Lung (tissue), 12 donors: ENCODE data around the gene KIAA1217. TPM values are rescaled to one million over a fixed set of nuclear protein-coding genes. Genes with fewer than 3 reads are reported as not detected.
A peak's percentile ranks its signal among the peaks of the same experiment; 100 is the strongest.

ENCODE experiments used
- ATAC-seq: fragments of 200-7000 bp; cut with Tn5 transposase; one replicate; pipeline ENCODE4 v1.9.1; 2020; ENCODE audit warnings: moderate number of reproducible peaks; ENCODE audit not compliant: insufficient read depth, low FRiP score
- DNase-seq, 3 donors: peaks; one replicate each; pipeline ENCODE4 v3.0.0-alpha.2; 2013 to 2017
- H3K27ac ChIP-seq, 2 donors: one replicate each; pipeline ENCODE4 v1.5.1; 2013; ENCODE audit warnings: mild to moderate bottlenecking in 2 of 2, moderate library complexity in 2 of 2, control low read depth in 1 of 2, inconsistent platforms in 1 of 2, low read depth in 1 of 2, low read length in 1 of 2
- H3K27me3 ChIP-seq, 3 donors: one replicate each; pipeline ENCODE4 v1.5.1; 2013; ENCODE audit warnings: low read length in 2 of 3; ENCODE audit not compliant: control insufficient read depth in 3 of 3, insufficient read depth in 3 of 3
- H3K36me3 ChIP-seq, 4 donors: one replicate each; pipeline ENCODE4 v1.5.1; 2013; ENCODE audit warnings: low read length in 4 of 4, mild to moderate bottlenecking in 1 of 4, moderate library complexity in 1 of 4; ENCODE audit not compliant: control insufficient read depth in 4 of 4, insufficient read depth in 4 of 4
- H3K4me1 ChIP-seq, 5 donors: one replicate each; pipeline ENCODE4 v1.5.1; 2013; ENCODE audit warnings: low read length in 5 of 5, mild to moderate bottlenecking in 2 of 5, moderate library complexity in 1 of 5; ENCODE audit not compliant: control insufficient read depth in 5 of 5, insufficient read depth in 5 of 5
- H3K4me3 ChIP-seq: one replicate; pipeline ENCODE4 v1.5.1; 2013; ENCODE audit warnings: mild to moderate bottlenecking, control low read depth, moderate library complexity
- H3K9ac ChIP-seq, 2 donors: one replicate each; pipeline ENCODE4 v1.5.1; 2013; ENCODE audit warnings: low read length in 2 of 2, control low read depth in 1 of 2; ENCODE audit not compliant: insufficient read depth in 1 of 2
- H3K9me3 ChIP-seq, 4 donors: one replicate each; pipeline ENCODE4 v1.5.1; 2013; ENCODE audit warnings: low read length in 3 of 4, mild to moderate bottlenecking in 1 of 4, moderate library complexity in 1 of 4; ENCODE audit not compliant: control insufficient read depth in 4 of 4, insufficient read depth in 3 of 4
- WGBS, 2 donors: extraction: QIAGEN DNeasy Blood & Tissue Kit; methylation state at CpG; one replicate each; pipeline ENCODE4 v1.1.7; 2013; 5-methylcytosine and 5-hydroxymethylcytosine counted together
- polyA plus RNA-seq, 2 donors: library from polyadenylated mRNA; stranded (reverse); fragments of 200-250 nt; gene quantifications; one replicate each; pipeline ENCODE4 v1.2.1, GENCODE V29; 2013
- total RNA-seq, 2 donors: library from RNA; depleted of rRNA in 1 of 2; stranded (reverse); fragments of >200 nt in 1 of 2; gene quantifications; one replicate each; pipeline ENCODE4 v1.2.1, GENCODE V29; 2014 to 2021
- TF ChIP-seq, protein P1 (sequence below): IDR thresholded peaks from 2 replicates; pipeline ENCODE4 v1.5.1; 2012; ENCODE audit warnings: mild to moderate bottlenecking; ENCODE audit errors: control extremely low read depth, extremely low read depth
- donor health status: control.
- donor health status: control.
- donor health status: Bipolar disorder and iron deficiency.
- donor health status: healthy.
- donor health status: DM: yes; HTN: yes; CAD: no.

KIAA1217 gene
- total and polyA plus RNA-seq, 4 donors, result 5.5 to 58.6 (median 24.1) TPM

DNA sequence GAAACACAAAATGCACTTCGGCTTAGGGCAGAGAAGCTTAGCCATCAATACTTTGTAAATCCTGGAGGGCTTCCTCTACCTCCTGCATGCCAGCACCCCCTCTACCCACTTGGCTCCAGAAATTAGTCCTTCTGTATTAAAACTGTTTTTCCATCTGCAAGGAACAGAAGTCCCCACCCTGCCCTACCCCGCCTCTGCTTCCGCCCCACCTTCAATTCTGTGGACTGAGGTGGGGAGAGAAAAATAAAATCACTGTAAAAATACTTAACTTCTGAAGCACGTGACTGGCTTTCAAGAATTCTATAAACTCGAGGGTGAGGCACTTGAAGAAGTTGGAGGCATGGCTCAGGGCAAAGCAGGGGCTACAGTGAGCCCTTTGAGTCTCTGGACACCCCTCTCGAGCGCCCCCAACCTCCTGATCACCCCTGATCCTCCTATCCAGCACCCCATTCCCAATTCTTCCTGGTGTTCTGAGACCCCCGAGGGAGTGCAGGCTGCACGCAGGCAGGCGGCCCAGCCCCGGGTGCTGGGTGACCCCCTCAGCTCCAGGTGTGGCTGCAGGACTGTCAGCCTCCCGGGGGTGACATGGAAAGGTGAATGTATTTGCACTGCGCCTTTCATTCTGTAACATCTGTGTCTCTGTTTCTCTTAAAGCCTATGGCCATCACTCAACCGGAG is 7.3 kb upstream of the KIAA1217 start:
- H3K4me1 ChIP-seq, result peaks cover 0 to 7% (median 1%) of the 10 kb centered on the region in 5 donors
- no peak overlapping the region for H3K4me3 ChIP-seq
- DNase-seq (peak in 1 of 3 donors; percentile 32), ATAC-seq (no peak)
- no peaks in the 10 kb centered on the region for H3K9me3 ChIP-seq
- WGBS, 2 donors, result 65 to 76% methylated on average over 14 of the region's 14 CpGs
- H3K27ac ChIP-seq, result no peak overlapping the region
- no peaks in the 10 kb centered on the region for H3K27me3 ChIP-seq
- H3K9ac ChIP-seq, result no peak overlapping the region
- no peaks in the 10 kb centered on the region for H3K36me3 ChIP-seq
- TF ChIP-seq, protein P1, sequence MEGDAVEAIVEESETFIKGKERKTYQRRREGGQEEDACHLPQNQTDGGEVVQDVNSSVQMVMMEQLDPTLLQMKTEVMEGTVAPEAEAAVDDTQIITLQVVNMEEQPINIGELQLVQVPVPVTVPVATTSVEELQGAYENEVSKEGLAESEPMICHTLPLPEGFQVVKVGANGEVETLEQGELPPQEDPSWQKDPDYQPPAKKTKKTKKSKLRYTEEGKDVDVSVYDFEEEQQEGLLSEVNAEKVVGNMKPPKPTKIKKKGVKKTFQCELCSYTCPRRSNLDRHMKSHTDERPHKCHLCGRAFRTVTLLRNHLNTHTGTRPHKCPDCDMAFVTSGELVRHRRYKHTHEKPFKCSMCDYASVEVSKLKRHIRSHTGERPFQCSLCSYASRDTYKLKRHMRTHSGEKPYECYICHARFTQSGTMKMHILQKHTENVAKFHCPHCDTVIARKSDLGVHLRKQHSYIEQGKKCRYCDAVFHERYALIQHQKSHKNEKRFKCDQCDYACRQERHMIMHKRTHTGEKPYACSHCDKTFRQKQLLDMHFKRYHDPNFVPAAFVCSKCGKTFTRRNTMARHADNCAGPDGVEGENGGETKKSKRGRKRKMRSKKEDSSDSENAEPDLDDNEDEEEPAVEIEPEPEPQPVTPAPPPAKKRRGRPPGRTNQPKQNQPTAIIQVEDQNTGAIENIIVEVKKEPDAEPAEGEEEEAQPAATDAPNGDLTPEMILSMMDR, result no peak

DNA sequence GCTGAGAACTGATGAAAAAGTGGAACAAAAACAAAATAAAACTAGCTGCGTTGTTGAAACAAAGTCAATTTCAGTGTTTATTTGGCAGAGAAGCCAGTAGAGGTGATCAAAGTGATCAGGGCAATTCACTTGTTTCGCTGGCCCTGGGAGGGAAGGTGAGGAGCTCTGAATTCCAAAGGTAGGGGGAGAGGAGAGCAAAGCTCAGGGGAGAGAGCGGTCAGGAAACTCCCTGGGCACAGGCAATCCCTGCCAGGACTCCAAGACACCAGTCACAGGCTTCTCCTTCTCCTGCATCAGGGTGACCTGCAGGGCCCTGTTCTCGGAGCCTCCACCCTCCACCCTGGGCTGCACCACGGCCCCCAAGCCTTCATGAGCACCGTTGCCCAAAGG is 6.8 kb upstream of the KIAA1217 start:
- Histone ChIP-seq H3K36me3 (no peaks in the 10 kb centered on the region), H3K4me3 (no peak overlapping the region), H3K27ac (no peak overlapping the region), H3K4me1 (peaks cover 0 to 7% (median 1%) of the 10 kb centered on the region in 5 donors), H3K9ac (no peak overlapping the region), H3K27me3 (no peaks in the 10 kb centered on the region), H3K9me3 (no peaks in the 10 kb centered on the region)
- ATAC-seq (no peak), DNase-seq (peak in 2 of 3 donors; percentile 24 to 25)
- TF ChIP-seq, protein P1, result no peak
- 69 to 74% methylated on average over 5 to 6 of the region's 6 CpGs for WGBS, 2 donors

DNA sequence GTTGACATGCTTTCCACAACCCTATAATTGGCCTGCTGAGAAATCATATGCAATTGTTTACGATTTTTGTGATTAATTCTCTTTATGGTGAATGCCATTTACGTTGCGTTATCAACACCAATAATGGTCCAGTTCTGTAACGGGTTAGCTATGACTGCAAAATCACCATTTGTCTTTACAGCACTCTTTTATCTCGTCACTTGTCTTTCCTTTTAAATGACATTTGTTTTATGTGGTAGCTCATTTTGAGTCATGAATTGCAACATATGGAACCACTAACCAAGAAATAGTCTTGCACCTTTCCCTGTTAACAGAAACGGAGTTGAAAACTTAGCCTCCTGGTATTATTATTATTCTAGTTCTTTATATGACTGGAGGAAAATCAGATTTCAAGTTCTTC is 3.1 kb upstream of the KIAA1217 start:
- 70 to 75% methylated on average over 6 of the region's 6 CpGs for WGBS, 2 donors
- TF ChIP-seq, protein P1, result no peak
- ATAC-seq, result no peak
- no peak for DNase-seq
- H3K4me1 ChIP-seq, result peaks cover 5 to 19% (median 15%) of the 10 kb centered on the region in 5 donors
- no peak overlapping the region for H3K27ac ChIP-seq
- H3K36me3 ChIP-seq, result no peaks in the 10 kb centered on the region
- no peak overlapping the region for H3K4me3 ChIP-seq
- no peaks in the 10 kb centered on the region for H3K9me3 ChIP-seq
- H3K27me3 ChIP-seq, result no peaks in the 10 kb centered on the region
- H3K9ac ChIP-seq, result no peak overlapping the region
